Sigmoid colon (tissue), 4 donors: ENCODE results near the gene CDHR3.

Source experiments
- EP300 ChIP-seq, 4 donors: sonication (generic); formaldehyde crosslinking; IDR thresholded peaks; one replicate each; pipeline ENCODE4 v1.6.1; 2017; ENCODE audit warnings: antibody characterized with exemption in 4 of 4
- POLR2A ChIP-seq, 2 donors: fragments of 450-650 bp; IDR thresholded peaks; one replicate each; pipeline ENCODE4 v1.6.1; 2016; ENCODE audit warnings: antibody characterized with exemption in 2 of 2, mild to moderate bottlenecking in 2 of 2, moderate library complexity in 2 of 2
- POLR2AphosphoS5 ChIP-seq, 4 donors: sonication (generic); formaldehyde crosslinking; IDR thresholded peaks; one replicate each; pipeline ENCODE4 v1.6.1; 2017; ENCODE audit warnings: antibody characterized with exemption in 4 of 4
- TF ChIP-seq, protein P1 (sequence below), 4 experiments: fragments of 450-650 bp in 3 of 4; fragments of 200-600 bp in 1 of 4; IDR thresholded peaks; one replicate each; pipeline ENCODE4 v1.5.1; 2016 to 2019; ENCODE audit warnings: antibody characterized with exemption in 4 of 4, mild to moderate bottlenecking in 3 of 4, moderate library complexity in 2 of 4

DNA sequence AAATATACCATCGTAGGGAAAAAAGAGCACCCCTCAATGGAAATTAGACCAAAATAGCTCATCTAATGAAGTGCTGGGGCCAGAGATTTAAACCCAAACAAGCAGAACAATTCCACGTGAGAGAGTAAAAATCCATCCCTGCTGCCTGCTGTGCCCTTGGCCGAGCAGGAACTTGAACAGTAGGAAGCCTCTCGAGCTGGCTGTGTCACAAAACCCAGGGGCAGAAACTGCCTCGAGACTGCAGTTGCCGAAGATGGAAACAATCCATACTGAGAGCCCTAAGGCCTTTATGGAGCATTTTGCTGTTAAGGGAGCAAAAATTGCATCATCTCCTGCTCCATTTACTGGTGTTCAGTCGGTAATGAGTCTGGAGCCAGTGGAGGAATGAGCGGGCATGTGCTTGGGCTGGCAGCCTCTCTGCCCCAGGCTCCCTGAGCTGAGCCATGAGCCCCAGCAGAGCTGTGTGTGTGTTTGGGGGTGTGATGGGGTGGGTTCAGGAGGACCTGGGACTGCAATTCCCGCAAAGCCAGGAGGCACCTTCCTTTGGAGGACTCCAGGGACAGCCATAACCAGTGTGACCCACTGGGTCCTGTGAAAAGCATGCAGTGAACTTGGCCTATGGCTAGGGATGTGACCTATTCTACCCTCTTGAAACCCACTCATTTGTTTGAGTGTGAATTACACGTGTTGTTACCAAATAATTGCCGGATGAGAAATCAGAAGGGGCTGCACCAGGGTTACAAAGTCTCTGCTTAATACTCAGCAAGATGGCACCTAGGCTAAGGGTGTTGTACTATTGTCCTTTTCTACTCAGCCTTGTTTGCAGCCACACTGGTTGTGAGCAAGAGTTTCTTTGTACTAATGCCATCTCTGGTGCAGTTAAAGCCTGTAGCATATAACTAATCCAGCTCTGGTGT lies 58.3 kb downstream of the CDHR3 start:
- TF ChIP-seq, protein P1, sequence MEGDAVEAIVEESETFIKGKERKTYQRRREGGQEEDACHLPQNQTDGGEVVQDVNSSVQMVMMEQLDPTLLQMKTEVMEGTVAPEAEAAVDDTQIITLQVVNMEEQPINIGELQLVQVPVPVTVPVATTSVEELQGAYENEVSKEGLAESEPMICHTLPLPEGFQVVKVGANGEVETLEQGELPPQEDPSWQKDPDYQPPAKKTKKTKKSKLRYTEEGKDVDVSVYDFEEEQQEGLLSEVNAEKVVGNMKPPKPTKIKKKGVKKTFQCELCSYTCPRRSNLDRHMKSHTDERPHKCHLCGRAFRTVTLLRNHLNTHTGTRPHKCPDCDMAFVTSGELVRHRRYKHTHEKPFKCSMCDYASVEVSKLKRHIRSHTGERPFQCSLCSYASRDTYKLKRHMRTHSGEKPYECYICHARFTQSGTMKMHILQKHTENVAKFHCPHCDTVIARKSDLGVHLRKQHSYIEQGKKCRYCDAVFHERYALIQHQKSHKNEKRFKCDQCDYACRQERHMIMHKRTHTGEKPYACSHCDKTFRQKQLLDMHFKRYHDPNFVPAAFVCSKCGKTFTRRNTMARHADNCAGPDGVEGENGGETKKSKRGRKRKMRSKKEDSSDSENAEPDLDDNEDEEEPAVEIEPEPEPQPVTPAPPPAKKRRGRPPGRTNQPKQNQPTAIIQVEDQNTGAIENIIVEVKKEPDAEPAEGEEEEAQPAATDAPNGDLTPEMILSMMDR (IDR thresholded peaks at IDR 0.05) = no peak
- TF ChIP-seq EP300 (IDR thresholded peaks at IDR 0.05) (no peak), POLR2A (IDR thresholded peaks at IDR 0.05) (no peak), POLR2AphosphoS5 (IDR thresholded peaks at IDR 0.05) (no peak)
